ENCODE measurements around the gene GALM.
A peak's percentile ranks its signal among the peaks of the same experiment; 100 is the strongest.
"Not testable (repeated sequence)": the region's sequence is repeated elsewhere in the genome, so short reads cannot be mapped to it uniquely, and the experiment has no call there.

GALM gene

GRCh38 chr2:38709567-38710194, 43.8 kb downstream of the GALM start:
- H3K4me3 Mint-ChIP-seq, result no peak overlapping the region
- H3K9me3 Mint-ChIP-seq, result peaks cover 9% of the 10 kb centered on the region
- H3K4me1 Mint-ChIP-seq, result peaks cover 27% of the 10 kb centered on the region
- no peak for TF ChIP-seq CTCF (IDR thresholded peaks at IDR 0.05)
- no peak for DNase-seq
- H3K27me3 Mint-ChIP-seq (ENCODE audit: low read depth, poor library complexity), result peaks cover 10% of the 10 kb centered on the region
- H3K27ac Mint-ChIP-seq, result peak overlapping the region; percentile 75
- H3K36me3 Mint-ChIP-seq (ENCODE audit: low read depth), result peaks cover 38% of the 10 kb centered on the region

- peaks cover 27% of the 10 kb centered on the region for H3K4me1 Mint-ChIP-seq
- H3K4me3 Mint-ChIP-seq, result no peak overlapping the region
- peaks cover 5% of the 10 kb centered on the region for H3K9me3 Mint-ChIP-seq
- TF ChIP-seq CTCF (IDR thresholded peaks at IDR 0.05), result no peak
- peaks cover 10% of the 10 kb centered on the region for H3K27me3 Mint-ChIP-seq (ENCODE audit: low read depth, poor library complexity)
- no peak for DNase-seq
- H3K36me3 Mint-ChIP-seq (ENCODE audit: low read depth), result peaks cover 39% of the 10 kb centered on the region
- H3K27ac Mint-ChIP-seq, result no peak overlapping the region
Observed at GRCh38 chr2:38711558-38711957, 45.6 kb downstream of the GALM start.

- Mint-ChIP-seq H3K36me3 (ENCODE audit: low read depth) (peaks cover 31% of the 10 kb centered on the region), H3K27ac (no peak overlapping the region), H3K9me3 (peaks cover 5% of the 10 kb centered on the region), H3K4me3 (no peak overlapping the region), H3K27me3 (ENCODE audit: low read depth, poor library complexity) (peaks cover 10% of the 10 kb centered on the region), H3K4me1 (peaks cover 22% of the 10 kb centered on the region)
- no peak for TF ChIP-seq CTCF (IDR thresholded peaks at IDR 0.05)
- DNase-seq, result no peak
Observed at GRCh38 chr2:38712413-38712812, 46.5 kb downstream of the GALM start.

GRCh38 chr2:38712871-38713270, 47.0 kb downstream of the GALM start:
- Mint-ChIP-seq H3K9me3 (peaks cover 5% of the 10 kb centered on the region), H3K4me3 (no peak overlapping the region), H3K4me1 (peaks cover 19% of the 10 kb centered on the region), H3K36me3 (ENCODE audit: low read depth) (peaks cover 29% of the 10 kb centered on the region), H3K27ac (no peak overlapping the region), H3K27me3 (ENCODE audit: low read depth, poor library complexity) (peaks cover 10% of the 10 kb centered on the region)
- TF ChIP-seq CTCF (IDR thresholded peaks at IDR 0.05), result no peak
- no peak for DNase-seq

GRCh38 chr2:38713338-38713737, 47.4 kb downstream of the GALM start:
- TF ChIP-seq CTCF (IDR thresholded peaks at IDR 0.05), result no peak

GRCh38 chr2:38714941-38715340, 49.0 kb downstream of the GALM start:
- H3K36me3 Mint-ChIP-seq (ENCODE audit: low read depth), result peaks cover 36% of the 10 kb centered on the region
- not testable (repeated sequence) for H3K27me3 Mint-ChIP-seq (ENCODE audit: low read depth, poor library complexity); H3K4me1 Mint-ChIP-seq; H3K4me3 Mint-ChIP-seq; DNase-seq; H3K9me3 Mint-ChIP-seq; H3K27ac Mint-ChIP-seq

More at GRCh38 chr2:38713338-38713737, 47.4 kb downstream of the GALM start:
- Mint-ChIP-seq H3K27ac (no peak overlapping the region), H3K9me3 (peaks cover 5% of the 10 kb centered on the region), H3K4me1 (peaks cover 18% of the 10 kb centered on the region), H3K27me3 (ENCODE audit: low read depth, poor library complexity) (peaks cover 10% of the 10 kb centered on the region), H3K4me3 (no peak overlapping the region), H3K36me3 (ENCODE audit: low read depth) (peaks cover 30% of the 10 kb centered on the region)
- no peak for DNase-seq

Measured in nephron progenitor cell (in vitro differentiated cells).